Mucosa of descending colon (tissue), 3 donors: ENCODE measurements around the gene CDK5RAP2. TPM values are rescaled to one million over a fixed set of nuclear protein-coding genes. Genes with fewer than 3 reads are reported as not detected.
"Not testable (repeated sequence)": the region's sequence is repeated elsewhere in the genome, so short reads cannot be mapped to it uniquely, and the experiment has no call there.

Source experiments
- ATAC-seq: fragments of 200-7000 bp; cut with Tn5 transposase; one replicate; pipeline ENCODE4 v1.9.1; 2020; ENCODE audit warnings: mild to moderate bottlenecking, moderate library complexity
- DNase-seq, 3 donors: peaks; one replicate each; pipeline ENCODE4 v3.0.0-alpha.2; 2020
- H3K36me3 ChIP-seq: fragments of 200-600 bp; one replicate; pipeline ENCODE4 v1.8.0; 2021; ENCODE audit warnings: low read depth, mild to moderate bottlenecking
- H3K4me1 ChIP-seq: fragments of 200-600 bp; one replicate; pipeline ENCODE4 v1.8.0; 2021; ENCODE audit warnings: low read depth, mild to moderate bottlenecking
- H3K4me3 ChIP-seq: fragments of 200-600 bp; one replicate; pipeline ENCODE4 v1.8.0; 2021; ENCODE audit warnings: mild to moderate bottlenecking
- H3K9me3 ChIP-seq: fragments of 200-600 bp; one replicate; pipeline ENCODE4 v1.8.0; 2021; ENCODE audit warnings: mild to moderate bottlenecking
- intact Hi-C, 2 donors: fragments of 100-400 bp; cut with DNase I in 1 of 2; cut with micrococcal nuclease in 1 of 2; formaldehyde crosslinking; loops; one replicate each; pipeline versions ENCODE4 v1.11.0 to v1.11.1; 2022; cut with DNase I, micrococcal nuclease
- total RNA-seq, 3 donors: library from RNA; stranded (reverse); fragmentation: NEBNext Ultra II Directional in 2 of 3; extraction: Animal tissue kit (Norgen Biotek cat#: 25700) in 2 of 3; gene quantifications; one replicate each; pipeline versions ENCODE4 v1.2.1 to v1.2.4, GENCODE V29; 2021 to 2023
- TF ChIP-seq, protein P1 (sequence below): fragments of 200-600 bp; IDR thresholded peaks from one replicate; pipeline ENCODE4 v1.8.0; 2022; ENCODE audit warnings: antibody characterized with exemption, mild to moderate bottlenecking
- donor health status: DM: no; HTN: no; CAD: no; lungs with moderate emphysema.
- donor health status: DM: no; HTN: no; CAD: no.
- donor health status: DM: no; HTN: yes; CAD: no.

The CDK5RAP2 gene
- total RNA-seq, 3 donors from 2014 or later: 27.0 to 62.4 (median 35.1) TPM

DNA sequence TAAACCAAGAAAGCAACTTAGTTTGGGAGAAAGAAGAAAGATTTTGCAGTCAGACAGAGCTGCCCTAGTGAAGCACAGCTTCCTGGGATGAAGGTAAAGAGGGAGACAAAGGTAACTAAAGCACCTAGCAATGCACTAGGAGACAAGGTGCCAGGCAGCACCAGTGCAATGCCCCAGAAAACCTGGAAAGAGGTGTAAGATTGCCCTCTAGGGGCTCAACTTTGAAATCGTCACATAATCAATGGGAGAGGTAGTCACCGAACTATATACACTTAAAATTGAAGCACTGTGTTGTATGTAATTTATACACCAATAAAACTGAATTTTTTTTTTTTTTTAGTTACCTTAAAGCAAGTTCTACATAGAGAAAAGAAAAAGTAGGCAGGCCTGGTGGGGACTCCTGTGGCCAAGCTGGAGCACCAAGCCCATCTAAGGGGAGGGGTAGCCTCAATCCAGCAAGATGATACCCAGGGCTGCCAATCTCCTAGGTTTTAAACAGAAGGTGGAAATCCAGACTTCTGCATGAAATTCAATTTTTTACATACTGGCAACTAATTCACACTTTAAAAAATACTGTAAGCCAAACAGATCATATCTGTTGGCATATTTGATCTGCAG, 48.2 kb downstream of the CDK5RAP2 start:
- no peak overlapping the region for H3K4me3 ChIP-seq
- ATAC-seq (peak; percentile 81), DNase-seq (peak in 1 of 3 donors; percentile 19)
- no peaks in the 10 kb centered on the region for H3K36me3 ChIP-seq
- no peaks in the 10 kb centered on the region for H3K4me1 ChIP-seq
- TF ChIP-seq, protein P1, sequence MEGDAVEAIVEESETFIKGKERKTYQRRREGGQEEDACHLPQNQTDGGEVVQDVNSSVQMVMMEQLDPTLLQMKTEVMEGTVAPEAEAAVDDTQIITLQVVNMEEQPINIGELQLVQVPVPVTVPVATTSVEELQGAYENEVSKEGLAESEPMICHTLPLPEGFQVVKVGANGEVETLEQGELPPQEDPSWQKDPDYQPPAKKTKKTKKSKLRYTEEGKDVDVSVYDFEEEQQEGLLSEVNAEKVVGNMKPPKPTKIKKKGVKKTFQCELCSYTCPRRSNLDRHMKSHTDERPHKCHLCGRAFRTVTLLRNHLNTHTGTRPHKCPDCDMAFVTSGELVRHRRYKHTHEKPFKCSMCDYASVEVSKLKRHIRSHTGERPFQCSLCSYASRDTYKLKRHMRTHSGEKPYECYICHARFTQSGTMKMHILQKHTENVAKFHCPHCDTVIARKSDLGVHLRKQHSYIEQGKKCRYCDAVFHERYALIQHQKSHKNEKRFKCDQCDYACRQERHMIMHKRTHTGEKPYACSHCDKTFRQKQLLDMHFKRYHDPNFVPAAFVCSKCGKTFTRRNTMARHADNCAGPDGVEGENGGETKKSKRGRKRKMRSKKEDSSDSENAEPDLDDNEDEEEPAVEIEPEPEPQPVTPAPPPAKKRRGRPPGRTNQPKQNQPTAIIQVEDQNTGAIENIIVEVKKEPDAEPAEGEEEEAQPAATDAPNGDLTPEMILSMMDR: peak; percentile 31
- H3K9me3 ChIP-seq: no peaks in the 10 kb centered on the region
- intact Hi-C loops: no loop called here

DNA sequence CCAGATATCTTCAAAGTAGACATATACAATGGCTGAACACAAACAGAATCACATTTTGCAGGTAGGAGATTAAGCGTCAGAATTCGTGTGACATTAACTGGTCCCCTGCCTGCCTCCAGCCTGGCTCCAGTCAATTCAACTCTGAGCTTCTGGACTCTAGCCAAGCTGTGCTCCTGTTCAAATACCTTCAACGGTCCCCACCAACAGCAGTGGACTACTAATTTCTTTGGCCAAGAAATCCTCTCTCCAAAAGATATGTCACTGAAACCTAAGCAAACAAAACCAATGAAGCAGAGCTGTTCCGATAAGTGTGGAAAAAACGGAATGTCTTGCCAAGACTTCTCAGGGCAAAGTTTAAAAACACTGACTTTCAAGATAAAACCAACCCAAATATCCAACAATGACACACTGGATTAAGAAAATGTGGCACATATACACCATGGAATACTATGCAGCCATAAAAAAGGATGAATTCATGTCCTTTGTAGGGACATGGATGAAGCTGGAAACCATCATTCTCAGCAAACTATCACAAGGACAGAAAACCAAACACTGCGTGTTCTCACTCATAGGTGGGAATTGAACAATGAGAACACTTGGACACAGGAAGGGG, 49.6 kb downstream of the CDK5RAP2 start:
- H3K9me3 ChIP-seq, DNase-seq, H3K36me3 ChIP-seq, intact Hi-C loops, H3K4me1 ChIP-seq, ATAC-seq, H3K4me3 ChIP-seq: not testable (repeated sequence)

DNA sequence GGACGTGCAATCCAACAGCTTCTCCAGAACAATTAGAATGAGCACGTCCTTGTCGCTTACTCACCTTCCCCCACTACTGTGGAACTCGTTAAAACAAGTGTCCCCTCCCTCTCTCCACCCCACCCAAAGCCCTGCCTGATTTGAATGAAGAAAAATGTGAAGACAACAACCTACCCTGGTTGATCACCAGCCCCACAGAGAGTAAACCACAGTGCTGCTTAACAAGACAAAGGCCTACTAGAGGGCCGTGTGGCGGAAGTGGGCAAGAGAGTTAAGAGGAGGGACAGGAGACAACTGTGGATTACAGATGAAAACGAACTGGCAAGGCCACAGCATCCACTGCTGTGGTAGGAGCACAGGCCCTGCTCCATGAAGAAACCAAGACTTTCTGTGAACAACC, 51.1 kb downstream of the CDK5RAP2 start:
- H3K36me3 ChIP-seq: no peaks in the 10 kb centered on the region
- DNase-seq (no peak), ATAC-seq (no peak)
- H3K9me3 ChIP-seq: no peaks in the 10 kb centered on the region
- TF ChIP-seq, protein P1: no peak
- no peak overlapping the region for H3K4me3 ChIP-seq
- H3K4me1 ChIP-seq: no peaks in the 10 kb centered on the region
- intact Hi-C loops: no loop called here

DNA sequence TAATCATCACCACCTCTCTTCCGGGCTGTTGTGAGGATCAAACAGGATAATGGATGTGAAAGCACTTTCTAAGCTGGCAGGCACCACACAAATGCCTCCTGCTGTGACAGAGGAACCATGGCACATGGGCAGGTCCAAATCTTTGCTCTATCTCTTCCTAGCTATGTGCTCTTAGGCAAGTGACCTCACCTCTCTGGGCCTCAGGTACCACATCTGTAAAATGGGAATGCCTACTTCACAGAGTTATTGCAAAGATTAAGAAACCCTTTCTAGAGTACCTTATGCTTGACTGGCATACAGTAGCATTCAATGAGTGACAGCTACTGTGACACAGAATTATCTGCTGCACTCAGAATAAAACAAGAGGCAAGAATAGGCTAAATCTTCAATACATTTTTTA, 51.6 kb downstream of the CDK5RAP2 start:
- intact Hi-C loops: no loop called here
- no peaks in the 10 kb centered on the region for H3K36me3 ChIP-seq
- no peaks in the 10 kb centered on the region for H3K4me1 ChIP-seq
- H3K9me3 ChIP-seq: no peaks in the 10 kb centered on the region
- DNase-seq (no peak), ATAC-seq (no peak)
- H3K4me3 ChIP-seq: no peak overlapping the region
- TF ChIP-seq, protein P1: no peak

DNA sequence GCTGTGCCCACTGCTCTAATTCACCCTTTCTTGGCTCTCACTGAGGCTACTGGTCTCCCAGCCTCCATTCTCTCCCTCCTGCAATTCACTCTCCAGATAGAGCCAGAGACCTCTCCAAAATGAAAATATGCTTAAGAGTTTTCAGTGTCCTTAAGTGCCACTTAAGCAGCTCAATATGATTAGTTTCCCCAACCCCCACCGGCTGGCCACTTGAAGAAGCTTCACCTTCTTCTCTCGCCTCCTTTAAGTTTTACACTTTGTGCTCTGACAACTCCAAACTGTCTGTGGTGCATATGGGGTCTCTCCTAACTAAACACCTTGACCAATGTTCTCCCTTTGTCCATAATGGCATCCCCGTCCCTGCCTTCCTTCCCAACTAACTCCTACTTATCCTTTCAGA, 53.4 kb downstream of the CDK5RAP2 start:
- TF ChIP-seq, protein P1: no peak
- H3K9me3 ChIP-seq: no peaks in the 10 kb centered on the region
- no peak for ATAC-seq
- no peak overlapping the region for H3K4me3 ChIP-seq
- DNase-seq: no peak
- no peaks in the 10 kb centered on the region for H3K4me1 ChIP-seq
- intact Hi-C loops: no loop called here
- no peaks in the 10 kb centered on the region for H3K36me3 ChIP-seq

DNA sequence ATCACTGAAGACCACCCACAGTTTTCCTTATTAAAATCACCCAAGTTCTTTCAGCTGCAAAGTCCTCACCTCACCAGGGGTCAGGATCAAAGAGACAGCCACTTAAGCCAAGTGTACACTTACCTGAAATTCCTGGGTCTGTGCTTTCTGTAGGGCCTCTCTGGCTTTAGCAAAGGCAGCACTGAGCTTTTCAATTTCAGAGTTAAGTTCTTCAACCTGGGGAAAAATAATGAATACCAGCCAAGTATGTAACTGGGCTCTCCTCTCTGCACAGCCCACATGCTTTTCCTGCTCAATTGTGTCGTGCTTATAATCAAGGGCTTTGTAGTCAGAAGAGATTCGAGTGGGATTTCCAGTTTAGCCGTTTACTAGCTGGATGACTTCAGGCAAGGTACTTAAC, 55.1 kb downstream of the CDK5RAP2 start:
- intact Hi-C loops: no loop called here
- DNase-seq: no peak
- no peak for ATAC-seq
- Histone ChIP-seq H3K9me3 (no peaks in the 10 kb centered on the region), H3K36me3 (no peaks in the 10 kb centered on the region), H3K4me1 (no peaks in the 10 kb centered on the region), H3K4me3 (no peak overlapping the region)
- TF ChIP-seq, protein P1: no peak
